K562 (cell line): ENCODE measurements around the gene LTBP4. TPM values are rescaled to one million over a fixed set of nuclear protein-coding genes. Genes with fewer than 3 reads are reported as not detected.
A peak's percentile ranks its signal among the peaks of the same experiment; 100 is the strongest.

Experiments used
- ATAC-seq: fragments of 200-7000 bp; cut with Tn5 transposase; 3 replicates; pipeline ENCODE4 v1.9.1; 2020; ENCODE audit warnings: moderate library complexity
- BruUV-seq: library from RNA; stranded (reverse); fragments of 400-500 nt; replicated peaks from 2 replicates; lab custom pipeline; 2021; lab: Mats Ljungman, UMichigan
- CTCF ChIA-PET: fragments of 300-600 bp; formaldehyde crosslinking; extraction: SDS; loops from one replicate; lab custom pipeline; 2021; ENCODE audit warnings: low intra/inter-chr PET ratio; lab: Yijun Ruan, JAX
- POLR2A ChIA-PET: fragments of 300-600, 350-650 bp; sonication (Branson Sonifier 250); formaldehyde crosslinking; extraction: SDS; loops from one replicate; lab custom pipeline; 2021; ENCODE audit warnings: antibody characterized with exemption, inconsistent platforms; lab: Yijun Ruan, JAX
- DNase-seq, 4 experiments: peaks; one replicate each; pipeline versions ENCODE4 v3.0.0 to v3.0.0-alpha.2; 2011 to 2018; ENCODE audit warnings: low spot score in 3 of 4, mixed read lengths in 3 of 4; ENCODE audit errors: extremely low read depth in 1 of 4
- FAIRE-seq: peaks from 2 replicates; lab custom pipeline; 2011; peaks lifted over from hg19 to GRCh38; lab: Jason Lieb, UNC
- H2AFZ ChIP-seq: 2 replicates; pipeline ENCODE4 v1.6.0; 2011; ENCODE audit warnings: low read depth, low read length, control low read depth, inconsistent platforms
- H3K27ac ChIP-seq: fragments of 200-600 bp; 3 replicates; pipeline ENCODE4 v1.8.0; 2011; ENCODE audit warnings: low read depth, mild to moderate bottlenecking, control low read depth, inconsistent platforms, low read length, moderate library complexity, mixed read lengths; ENCODE audit errors: extremely low read depth
- H3K27me3 ChIP-seq, 2 experiments: fragments of 300-600 bp in 1 of 2; 2 replicates in 1 of 2; 3 replicates in 1 of 2; pipeline versions ENCODE4 v1.6.0 to v1.8.0; 2011; ENCODE audit warnings: inconsistent platforms in 2 of 2, low read length in 2 of 2, mild to moderate bottlenecking in 1 of 2, mixed read lengths in 1 of 2, moderate library complexity in 1 of 2; ENCODE audit not compliant: control insufficient read depth in 2 of 2, insufficient read depth in 2 of 2
- H3K36me3 ChIP-seq: fragments of 300-600 bp; 3 replicates; pipeline ENCODE4 v1.8.0; 2011; ENCODE audit warnings: mild to moderate bottlenecking, low read length, inconsistent platforms; ENCODE audit not compliant: control insufficient read depth, insufficient read depth
- H3K4me1 ChIP-seq, 2 experiments: fragments of 200-600 bp in 1 of 2; replicated peaks in 1 of 2; 2 replicates in 1 of 2; 3 replicates in 1 of 2; pipeline versions ENCODE4 v1.5.1 to v1.8.0; 2011; ENCODE audit warnings: inconsistent platforms in 2 of 2, low read length in 2 of 2, mild to moderate bottlenecking in 1 of 2, mixed read lengths in 1 of 2, moderate library complexity in 1 of 2; ENCODE audit not compliant: control insufficient read depth in 2 of 2, insufficient read depth in 2 of 2
- H3K4me2 ChIP-seq: 2 replicates; pipeline ENCODE4 v1.6.1; 2011; ENCODE audit warnings: low read length, control low read depth, inconsistent platforms, mixed read lengths; ENCODE audit not compliant: insufficient read depth
- H3K4me3 ChIP-seq: fragments of 200-600 bp; sonication (generic), shearing (Covaris generic); 2 replicates; pipeline ENCODE4 v1.5.1; 2016; ENCODE audit warnings: control low read depth, inconsistent platforms
- H3K79me2 ChIP-seq: fragments of 200-600 bp; 3 replicates; pipeline ENCODE4 v1.8.0; 2011; ENCODE audit warnings: low read length, inconsistent platforms; ENCODE audit not compliant: control insufficient read depth, insufficient read depth
- H3K9ac ChIP-seq, 2 experiments: 2 replicates each; pipeline versions ENCODE4 v1.6.0 to v1.6.1; 2011; ENCODE audit warnings: low read depth in 2 of 2, low read length in 2 of 2, control low read depth in 1 of 2, inconsistent platforms in 1 of 2, mild to moderate bottlenecking in 1 of 2, mixed read lengths in 1 of 2; ENCODE audit not compliant: insufficient read depth in 1 of 2
- H3K9me1 ChIP-seq: one replicate; pipeline ENCODE4 v1.6.0; 2011; ENCODE audit warnings: inconsistent platforms, mild to moderate bottlenecking, low read length, moderate library complexity; ENCODE audit not compliant: control insufficient read depth, insufficient read depth
- H3K9me3 ChIP-seq: replicated peaks from 2 replicates; pipeline ENCODE4 v1.5.1; 2011; ENCODE audit warnings: low read depth, low read length, inconsistent platforms; ENCODE audit not compliant: control insufficient read depth, insufficient read depth
- H4K20me1 ChIP-seq: replicated peaks from 2 replicates; pipeline ENCODE4 v1.6.1; 2011; ENCODE audit warnings: low read length, inconsistent platforms, mixed read lengths; ENCODE audit not compliant: control insufficient read depth, insufficient read depth
- ARID3A ChIP-seq: IDR thresholded peaks from 2 replicates; pipeline ENCODE4 v1.6.1; 2012; ENCODE audit warnings: low read depth, low read length, improper control_type of control experiment, borderline replicate concordance
- DLX4 ChIP-seq: fragments of 250-450 bp; sonication (Bioruptor Pico); IDR thresholded peaks from 2 replicates; pipeline ENCODE4 v1.6.1; 2021; ENCODE audit warnings: mild to moderate bottlenecking
- DMBX1 ChIP-seq: fragments of 250-450 bp; sonication (Bioruptor Pico); IDR thresholded peaks from 2 replicates; pipeline ENCODE4 v1.8.0; 2022; ENCODE audit warnings: inconsistent platforms, mild to moderate bottlenecking, moderate library complexity, borderline replicate concordance
- FOXP1 ChIP-seq: sonication (generic); formaldehyde crosslinking; IDR thresholded peaks from 2 replicates; pipeline ENCODE4 v1.8.0; 2022; ENCODE audit warnings: mild to moderate bottlenecking, missing genetic modification reagents
- HDAC8 ChIP-seq: fragments of 450-650 bp; IDR thresholded peaks from 2 replicates; pipeline ENCODE4 v1.6.1; 2016; ENCODE audit warnings: mild to moderate bottlenecking, missing genetic modification characterization, moderate library complexity, missing compliant biosample characterization
- HMBOX1 ChIP-seq: sonication (generic); IDR thresholded peaks from 2 replicates; pipeline ENCODE4 v1.6.1; 2016
- MEF2D ChIP-seq: conservative IDR thresholded peaks from 2 replicates; pipeline ENCODE4 v1.6.1; 2016; ENCODE audit warnings: low read depth, missing genetic modification characterization, missing compliant biosample characterization
- PRMT5 ChIP-seq: sonication (generic); formaldehyde crosslinking; IDR thresholded peaks from 2 replicates; pipeline ENCODE4 v1.5.0; 2020; ENCODE audit warnings: missing genetic modification reagents
- RBM17 ChIP-seq: fragments of 200-400 bp; formaldehyde crosslinking; IDR thresholded peaks from 2 replicates; pipeline ENCODE4 v1.6.1; 2017; ENCODE audit warnings: low read depth, mild to moderate bottlenecking, low read length, borderline replicate concordance
- SMARCA4 ChIP-seq: fragments of 450-650 bp; IDR thresholded peaks from 2 replicates; pipeline ENCODE4 v1.6.1; 2016
- SMARCA5 ChIP-seq: fragments of 450-650 bp; IDR thresholded peaks from 2 replicates; pipeline ENCODE4 v1.6.1; 2016
- TAF1 ChIP-seq: IDR thresholded peaks from 2 replicates; pipeline ENCODE4 v1.6.1; 2011; ENCODE audit warnings: mild to moderate bottlenecking, low read length, moderate library complexity; ENCODE audit not compliant: insufficient read depth, control insufficient read depth, severe bottlenecking; ENCODE audit errors: extremely low read depth
- ZBTB8A ChIP-seq: fragments of 450-650 bp; IDR thresholded peaks from 2 replicates; pipeline ENCODE4 v1.6.1; 2018; ENCODE audit warnings: mild to moderate bottlenecking, moderate library complexity; ENCODE audit not compliant: partially characterized antibody
- ZC3H4 ChIP-seq: sonication (generic); formaldehyde crosslinking; IDR thresholded peaks from 2 replicates; pipeline ENCODE4 v1.9.0; 2021; ENCODE audit warnings: missing genetic modification reagents, borderline replicate concordance
- ZNF766 ChIP-seq: fragments of 200-800 bp; sonication (Bioruptor generic); conservative IDR thresholded peaks from 2 replicates; pipeline ENCODE4 v1.6.1; 2016; ENCODE audit warnings: missing genetic modification characterization, missing compliant biosample characterization
- WGBS: fragments of 100-300 bp; shearing (Covaris generic); methylation state at CpG from one replicate; pipeline ENCODE4 v1.1.6; 2016; ENCODE audit warnings: low coverage, mixed read lengths; ENCODE audit not compliant: insufficient coverage; ENCODE audit errors: missing lambda C conversion rate; 5-methylcytosine and 5-hydroxymethylcytosine counted together
- in situ Hi-C: fragments of 300-500 bp; cut with MboI; formaldehyde crosslinking; loops from 4 replicates; pipeline ENCODE4 v1.15.0; 2018; ENCODE audit warnings: inconsistent platforms, mixed read lengths
- intact Hi-C: fragments of 100-400 bp; cut with micrococcal nuclease; formaldehyde crosslinking; loops from 2 replicates; pipeline ENCODE4 v1.14.2; 2022
- polyA plus RNA-seq, 8 experiments: library from polyadenylated mRNA; depleted of rRNA in 4 of 8; stranded (reverse) in 5 of 8; unstranded in 3 of 8; fragments of >200 nt; fragmentation: Nextera tagmentation in 2 of 8; fragmentation: Illumina TruSeq in 1 of 8; extraction: Ambion mirVana in 2 of 8; extraction: Trizol in 1 of 8; gene quantifications; 2 replicates each; pipeline versions ENCODE4 v1.2.1 to v1.2.3, GENCODE V29; 2011 to 2014; ENCODE audit warnings: inconsistent platforms in 1 of 8, missing spikeins in 1 of 8
- total RNA-seq, 7 experiments: library from RNA; depleted of rRNA in 6 of 7; stranded (reverse); fragments of >200 nt in 6 of 7; fragmentation: Illumina TruSeq in 2 of 7; extraction: Trizol in 2 of 7; gene quantifications; 2 replicates each; pipeline versions ENCODE4 v1.2.1 to v1.2.3, GENCODE V29; 2011 to 2021; ENCODE audit warnings: low replicate concordance in 1 of 7
- TF ChIP-seq, protein P1 (sequence below): fragments of 250-450 bp; sonication (Bioruptor Pico); IDR thresholded peaks from 2 replicates; pipeline ENCODE4 v1.4.0; 2020; ENCODE audit warnings: mild to moderate bottlenecking, moderate library complexity

The LTBP4 gene
- total and polyA plus RNA-seq, 9 of the 15 experiments (the other 6 are each of a cell fraction or from before 2014, with no cell fraction given), result 0.35 to 160 (median 31.6) TPM

- Histone ChIP-seq H3K36me3 (peaks cover 13% of the 10 kb centered on the region; the same call in 1 of the 3 replicates), H3K79me2 (peaks cover 7% of the 10 kb centered on the region; the same call in 2 of the 3 replicates), H4K20me1 (no peaks in the 10 kb centered on the region), H2AFZ (peak within 1 kb of the TSS; percentile 95), H3K27me3 (no peaks in the 10 kb centered on the region), H3K9me1 (no peaks in the 10 kb centered on the region), H3K9ac (peak within 1 kb of the TSS; percentile 60 to 91), H3K9me3 (no peaks in the 10 kb centered on the region), H3K4me1 (peaks cover 17 to 40% of the 10 kb centered on the region in 2 experiments), H3K4me2 (peak within 1 kb of the TSS; percentile 93), H3K27ac (peak within 1 kb of the TSS; percentile 59), H3K4me3 (peak within 1 kb of the TSS; percentile 80)
- FAIRE-seq, result peak; percentile 92
- in situ Hi-C loops, result no loop called here
- ChIA-PET POLR2A (no interaction called here), CTCF (no interaction called here)
- DNase-seq, result peak; percentile 97 to 99 (median 98)
- BruUV-seq, result no TSS peak
- intact Hi-C loops, result no loop called here
- peak; percentile 98 for ATAC-seq
- WGBS, result under 1% methylated on average over 45 of the region's 55 CpGs
- TF ChIP-seq MEF2D (no peak), ZNF766 (CRISPR knock-in tag) (no peak), FOXP1 (CRISPR knock-in tag) (no peak), TAF1 (peak; percentile 74), HDAC8 (no peak), DMBX1 (CRISPR knock-in tag) (no peak), RBM17 (no peak), ARID3A (no peak), PRMT5 (CRISPR knock-in tag) (no peak), ZC3H4 (CRISPR knock-in tag) (no peak), SMARCA5 (no peak), ZBTB8A (no peak), DLX4 (CRISPR knock-in tag) (no peak), SMARCA4 (no peak), HMBOX1 (no peak)
- TF ChIP-seq, protein P1, sequence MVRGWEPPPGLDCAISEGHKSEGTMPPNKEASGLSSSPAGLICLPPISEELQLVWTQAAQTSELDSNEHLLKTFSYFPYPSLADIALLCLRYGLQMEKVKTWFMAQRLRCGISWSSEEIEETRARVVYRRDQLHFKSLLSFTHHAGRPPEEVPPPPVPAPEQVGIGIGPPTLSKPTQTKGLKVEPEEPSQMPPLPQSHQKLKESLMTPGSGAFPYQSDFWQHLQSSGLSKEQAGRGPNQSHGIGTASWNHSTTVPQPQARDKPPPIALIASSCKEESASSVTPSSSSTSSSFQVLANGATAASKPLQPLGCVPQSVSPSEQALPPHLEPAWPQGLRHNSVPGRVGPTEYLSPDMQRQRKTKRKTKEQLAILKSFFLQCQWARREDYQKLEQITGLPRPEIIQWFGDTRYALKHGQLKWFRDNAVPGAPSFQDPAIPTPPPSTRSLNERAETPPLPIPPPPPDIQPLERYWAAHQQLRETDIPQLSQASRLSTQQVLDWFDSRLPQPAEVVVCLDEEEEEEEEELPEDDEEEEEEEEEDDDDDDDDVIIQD (CRISPR knock-in tag), result no peak
Measured at GRCh38 chr19:40576585-40577451, 24.4 kb upstream of the LTBP4 start, which contains the start of gene SHKBP1. SHKBP1 (plus strand) TSS chr19:40576873; CDS start chr19:40576900, 27 bp downstream.
